HepG2 (cell line): ENCODE results near the gene SMIM29. TPM values are rescaled to one million over a fixed set of nuclear protein-coding genes. Genes with fewer than 3 reads are reported as not detected.
A peak's percentile ranks its signal among the peaks of the same experiment; 100 is the strongest.

Source experiments
- CREBL2 ChIP-seq: sonication (generic); formaldehyde crosslinking; IDR thresholded peaks from 2 replicates; pipeline ENCODE4 v1.8.1; 2023; ENCODE audit warnings: missing genetic modification reagents, mild to moderate bottlenecking, borderline replicate concordance
- CSRNP2 ChIP-seq: sonication (generic); formaldehyde crosslinking; conservative IDR thresholded peaks from 2 replicates; pipeline ENCODE4 v1.8.0; 2022; ENCODE audit warnings: low read depth, missing genetic modification reagents
- GATAD1 ChIP-seq: IDR thresholded peaks from 2 replicates; pipeline ENCODE4 v1.6.1; 2016; ENCODE audit warnings: missing genetic modification reagents, missing compliant biosample characterization
- HOXA9 ChIP-seq: sonication (generic); formaldehyde crosslinking; IDR thresholded peaks from 2 replicates; pipeline ENCODE4 v1.8.1; 2022; ENCODE audit warnings: missing genetic modification reagents, mild to moderate bottlenecking, moderate library complexity, borderline replicate concordance
- KDM3A ChIP-seq: IDR thresholded peaks from 2 replicates; pipeline ENCODE4 v1.6.1; 2018; ENCODE audit warnings: low read depth, missing compliant biosample characterization
- MBNL3 ChIP-seq: fragments of 250-450 bp; sonication (Bioruptor Pico); conservative IDR thresholded peaks from 2 replicates; pipeline ENCODE4 v1.8.0; 2022; ENCODE audit warnings: mild to moderate bottlenecking, inconsistent platforms
- MYC ChIP-seq: sonication (generic); formaldehyde crosslinking; IDR thresholded peaks from 2 replicates; pipeline ENCODE4 v1.9.0; 2021; ENCODE audit warnings: missing genetic modification reagents, borderline replicate concordance
- NFYC ChIP-seq: IDR thresholded peaks from 2 replicates; pipeline ENCODE4 v1.6.1; 2016; ENCODE audit warnings: missing genetic modification reagents, missing compliant biosample characterization
- POGZ ChIP-seq: sonication (generic); formaldehyde crosslinking; IDR thresholded peaks from 2 replicates; pipeline ENCODE4 v1.4.0; 2020; ENCODE audit warnings: mild to moderate bottlenecking, missing genetic modification reagents
- SIN3A ChIP-seq: IDR thresholded peaks from 2 replicates; pipeline ENCODE4 v1.6.1; 2011; ENCODE audit warnings: low read depth, mild to moderate bottlenecking, control low read depth, low read length, borderline replicate concordance
- SIX4 ChIP-seq: sonication (generic); formaldehyde crosslinking; IDR thresholded peaks from 2 replicates; pipeline ENCODE4 v1.4.0; 2020; ENCODE audit warnings: missing genetic modification reagents
- SP2 ChIP-seq: sonication (generic); formaldehyde crosslinking; IDR thresholded peaks from 2 replicates; pipeline ENCODE4 v1.5.1; 2020; ENCODE audit warnings: mild to moderate bottlenecking, missing genetic modification reagents
- ZBTB26 ChIP-seq: IDR thresholded peaks from 2 replicates; pipeline ENCODE4 v1.6.1; 2016; ENCODE audit warnings: missing compliant biosample characterization, missing genetic modification reagents, borderline replicate concordance
- ZKSCAN8 ChIP-seq: IDR thresholded peaks from 2 replicates; pipeline ENCODE4 v1.6.1; 2016; ENCODE audit warnings: borderline replicate concordance, missing genetic modification reagents, missing compliant biosample characterization
- ZNF12 ChIP-seq: sonication (generic); formaldehyde crosslinking; IDR thresholded peaks from 2 replicates; pipeline ENCODE4 v1.5.0; 2020; ENCODE audit warnings: missing genetic modification reagents
- ZNF484 ChIP-seq: sonication (generic); formaldehyde crosslinking; IDR thresholded peaks from 2 replicates; pipeline ENCODE4 v1.5.1; 2020; ENCODE audit warnings: mild to moderate bottlenecking, low read depth, missing genetic modification reagents, borderline replicate concordance
- ZNF530 ChIP-seq: sonication (generic); formaldehyde crosslinking; IDR thresholded peaks from 2 replicates; pipeline ENCODE4 v1.5.0; 2020; ENCODE audit warnings: low read depth, mild to moderate bottlenecking, missing genetic modification reagents
- ZNF570 ChIP-seq: sonication (generic); formaldehyde crosslinking; IDR thresholded peaks from 2 replicates; pipeline ENCODE4 v1.4.0; 2020; ENCODE audit warnings: mild to moderate bottlenecking, missing genetic modification reagents, borderline replicate concordance
- ZNF841 ChIP-seq: sonication (generic); formaldehyde crosslinking; IDR thresholded peaks from 2 replicates; pipeline ENCODE4 v1.8.1; 2023; ENCODE audit warnings: missing genetic modification reagents, borderline replicate concordance
- polyA plus RNA-seq, 8 experiments: library from polyadenylated mRNA; depleted of rRNA in 3 of 8; stranded (reverse) in 7 of 8; unstranded in 1 of 8; fragments of >200 nt; fragmentation: Illumina TruSeq in 4 of 8; extraction: Trizol in 4 of 8; gene quantifications; 2 replicates each; pipeline versions ENCODE4 v1.2.1 to v1.2.3, GENCODE V29; 2011 to 2016; ENCODE audit warnings: low read depth in 4 of 8, missing spikeins in 1 of 8, mixed read lengths in 1 of 8; ENCODE audit not compliant: insufficient read depth in 1 of 8
- total RNA-seq, 5 experiments: library from RNA; depleted of rRNA; stranded (reverse); fragments of >200 nt; fragmentation: Illumina TruSeq; extraction: Trizol; gene quantifications; 2 replicates each; pipeline ENCODE4 v1.2.3, GENCODE V29; 2016; ENCODE audit warnings: low read depth in 1 of 5
- TF ChIP-seq, protein P1 (sequence below), 2 experiments: sonication (generic) in 1 of 2; formaldehyde crosslinking in 1 of 2; IDR thresholded peaks; 2 replicates each; pipeline versions ENCODE4 v1.4.0 to v1.6.1; 2016 to 2020; ENCODE audit warnings: borderline replicate concordance in 1 of 2, low read depth in 1 of 2, mild to moderate bottlenecking in 1 of 2, missing genetic modification reagents in 1 of 2

Gene SMIM29
- total and polyA plus RNA-seq, 2 of the 13 experiments (the other 11 are each of a cell fraction or from before 2014, with no cell fraction given): 8.8 to 15.3 TPM

GRCh38 chr6:34248727-34249468 is at the start of gene SMIM29 (continued):
- TF ChIP-seq GATAD1 (CRISPR knock-in tag): peak; percentile 79
- 0 out of 2 replicates have a peak, but pooled peaks have one; percentile 57 for TF ChIP-seq ZNF12 (CRISPR knock-in tag)
- TF ChIP-seq SIN3A: peak; percentile 90; the same call in 1 of the 2 replicates
- peak; percentile 80 for TF ChIP-seq NFYC (CRISPR knock-in tag)
- TF ChIP-seq MBNL3 (CRISPR knock-in tag): no peak
- peak; percentile 70; the same call in 1 of the 2 replicates for TF ChIP-seq CREBL2
- no peak for TF ChIP-seq ZNF484 (CRISPR knock-in tag)
- no peak for TF ChIP-seq ZNF841 (CRISPR knock-in tag)
- TF ChIP-seq SIX4: no peak
- no peak for TF ChIP-seq ZNF570 (CRISPR knock-in tag)
- TF ChIP-seq POGZ (CRISPR knock-in tag): peak; percentile 44; the same call in 1 of the 2 replicates
- TF ChIP-seq ZKSCAN8 (CRISPR knock-in tag): no peak; the same call in 1 of the 2 replicates
- TF ChIP-seq HOXA9 (CRISPR knock-in tag): no peak
- TF ChIP-seq CSRNP2 (CRISPR knock-in tag): no peak
- TF ChIP-seq SP2 (CRISPR knock-in tag): peak; percentile 81; the same call in 1 of the 2 replicates
- no peak; the same call in none of the 2 replicates for TF ChIP-seq KDM3A (CRISPR knock-in tag)
- peak; percentile 62 for TF ChIP-seq ZBTB26 (CRISPR knock-in tag)
- TF ChIP-seq ZNF530: no peak
- peak; percentile 76 for TF ChIP-seq MYC (CRISPR knock-in tag)
- TF ChIP-seq, protein P1, sequence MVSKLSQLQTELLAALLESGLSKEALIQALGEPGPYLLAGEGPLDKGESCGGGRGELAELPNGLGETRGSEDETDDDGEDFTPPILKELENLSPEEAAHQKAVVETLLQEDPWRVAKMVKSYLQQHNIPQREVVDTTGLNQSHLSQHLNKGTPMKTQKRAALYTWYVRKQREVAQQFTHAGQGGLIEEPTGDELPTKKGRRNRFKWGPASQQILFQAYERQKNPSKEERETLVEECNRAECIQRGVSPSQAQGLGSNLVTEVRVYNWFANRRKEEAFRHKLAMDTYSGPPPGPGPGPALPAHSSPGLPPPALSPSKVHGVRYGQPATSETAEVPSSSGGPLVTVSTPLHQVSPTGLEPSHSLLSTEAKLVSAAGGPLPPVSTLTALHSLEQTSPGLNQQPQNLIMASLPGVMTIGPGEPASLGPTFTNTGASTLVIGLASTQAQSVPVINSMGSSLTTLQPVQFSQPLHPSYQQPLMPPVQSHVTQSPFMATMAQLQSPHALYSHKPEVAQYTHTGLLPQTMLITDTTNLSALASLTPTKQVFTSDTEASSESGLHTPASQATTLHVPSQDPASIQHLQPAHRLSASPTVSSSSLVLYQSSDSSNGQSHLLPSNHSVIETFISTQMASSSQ (IDR thresholded peaks at IDR 0.05; ENCODE audit: low read depth): no peak
- TF ChIP-seq, protein P1 (CRISPR knock-in tag; IDR thresholded peaks at IDR 0.05; ENCODE audit: borderline replicate concordance): no peak; the same call in none of the 2 replicates
